DOHH2 (cell line): ENCODE measurements around the gene DAP.
A peak's percentile ranks its signal among the peaks of the same experiment; 100 is the strongest.

Source experiments
- EZH2phosphoT487 ChIP-seq: fragments of 200-600 bp; sonication (generic); IDR thresholded peaks from 2 replicates; pipeline ENCODE4 v1.6.1; 2017; ENCODE audit warnings: borderline replicate concordance, mild to moderate bottlenecking, antibody characterized with exemption, low read length, moderate library complexity, mixed read lengths
- TF ChIP-seq, protein P1 (sequence below): fragments of 200-600 bp; sonication (generic); IDR thresholded peaks from one replicate; pipeline ENCODE4 v1.5.1; 2014; ENCODE audit warnings: antibody characterized with exemption, mild to moderate bottlenecking, low read depth, low read length; ENCODE audit not compliant: poor library complexity, severe bottlenecking

DNA sequence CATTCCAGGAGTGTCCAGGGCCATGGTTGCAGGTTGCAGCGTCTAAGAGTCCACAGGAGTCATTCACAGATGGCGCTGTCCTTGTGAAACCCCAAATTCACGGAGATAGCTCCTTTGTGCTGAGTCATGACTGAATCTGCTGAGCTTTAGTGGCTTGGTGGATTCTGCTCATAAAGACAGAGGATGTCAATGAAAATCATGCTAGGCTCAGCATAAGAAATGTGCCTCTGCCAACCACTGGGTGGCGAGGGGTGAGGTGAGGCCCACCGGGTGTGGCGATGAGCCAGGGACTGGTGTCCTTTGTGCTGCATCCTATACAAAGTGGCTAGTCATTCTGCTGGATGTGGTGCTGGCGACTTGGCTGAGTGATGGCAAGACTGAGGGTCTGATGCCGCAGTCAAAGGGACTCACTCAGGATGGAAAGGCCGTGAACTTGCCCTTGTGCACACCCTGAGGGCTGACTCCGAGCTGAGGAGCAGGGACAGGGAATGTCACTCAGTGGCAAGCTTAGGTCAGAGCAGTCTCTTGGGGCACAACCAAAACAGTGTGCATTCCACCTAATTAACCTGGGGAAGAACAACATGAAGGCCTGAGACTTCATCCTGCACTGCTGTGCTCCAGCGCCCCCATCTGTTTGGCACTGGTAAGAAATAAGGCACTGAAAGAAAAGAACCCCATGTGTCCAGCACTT is 71.5 kb downstream of the DAP start:
- TF ChIP-seq, protein P1, sequence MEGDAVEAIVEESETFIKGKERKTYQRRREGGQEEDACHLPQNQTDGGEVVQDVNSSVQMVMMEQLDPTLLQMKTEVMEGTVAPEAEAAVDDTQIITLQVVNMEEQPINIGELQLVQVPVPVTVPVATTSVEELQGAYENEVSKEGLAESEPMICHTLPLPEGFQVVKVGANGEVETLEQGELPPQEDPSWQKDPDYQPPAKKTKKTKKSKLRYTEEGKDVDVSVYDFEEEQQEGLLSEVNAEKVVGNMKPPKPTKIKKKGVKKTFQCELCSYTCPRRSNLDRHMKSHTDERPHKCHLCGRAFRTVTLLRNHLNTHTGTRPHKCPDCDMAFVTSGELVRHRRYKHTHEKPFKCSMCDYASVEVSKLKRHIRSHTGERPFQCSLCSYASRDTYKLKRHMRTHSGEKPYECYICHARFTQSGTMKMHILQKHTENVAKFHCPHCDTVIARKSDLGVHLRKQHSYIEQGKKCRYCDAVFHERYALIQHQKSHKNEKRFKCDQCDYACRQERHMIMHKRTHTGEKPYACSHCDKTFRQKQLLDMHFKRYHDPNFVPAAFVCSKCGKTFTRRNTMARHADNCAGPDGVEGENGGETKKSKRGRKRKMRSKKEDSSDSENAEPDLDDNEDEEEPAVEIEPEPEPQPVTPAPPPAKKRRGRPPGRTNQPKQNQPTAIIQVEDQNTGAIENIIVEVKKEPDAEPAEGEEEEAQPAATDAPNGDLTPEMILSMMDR, result peak; percentile 74
- no peak for TF ChIP-seq EZH2phosphoT487
